Activated T-cell treated with anti-CD3 and anti-CD28 coated beads, Interleukin-2, amount 50 U/mL, for 72 hours (primary cell): ENCODE results near the gene SLC25A53. TPM values are rescaled to one million over a fixed set of nuclear protein-coding genes. Genes with fewer than 3 reads are reported as not detected.
A peak's percentile ranks its signal among the peaks of the same experiment; 100 is the strongest.
"Not testable (repeated sequence)": the region's sequence is repeated elsewhere in the genome, so short reads cannot be mapped to it uniquely, and the experiment has no call there.

Experiments
- ATAC-seq, 2 donors: fragments of 150-1000 bp; cut with Tn5 transposase; replicated peaks in 1 of 2; 2 replicates each; pipeline ENCODE4 v1.10.0; 2021; ENCODE audit warnings: moderate library complexity in 2 of 2, mild to moderate bottlenecking in 1 of 2
- DNase-seq, 2 donors: peaks; one replicate each; pipeline ENCODE4 v3.0.0; 2021 to 2022; ENCODE audit warnings: mixed read lengths in 1 of 2
- H3K27ac Mint-ChIP-seq: one replicate; pipeline ENCODE4 v1.8.0; 2022; ENCODE audit warnings: mild to moderate bottlenecking, moderate library complexity, mixed read lengths
- H3K27me3 Mint-ChIP-seq: one replicate; pipeline ENCODE4 v1.8.0; 2022; ENCODE audit warnings: low read depth, mixed read lengths
- H3K36me3 Mint-ChIP-seq, 2 donors: one replicate each; pipeline ENCODE4 v1.8.0; 2022; ENCODE audit warnings: mixed read lengths in 2 of 2, mild to moderate bottlenecking in 1 of 2; ENCODE audit not compliant: insufficient read depth in 2 of 2
- H3K4me1 Mint-ChIP-seq: one replicate; pipeline ENCODE4 v1.8.0; 2022; ENCODE audit warnings: low read depth, mixed read lengths
- H3K4me3 Mint-ChIP-seq, 2 donors: one replicate each; pipeline ENCODE4 v1.8.0; 2022; ENCODE audit warnings: mild to moderate bottlenecking in 2 of 2, mixed read lengths in 2 of 2, moderate library complexity in 2 of 2
- H3K9me3 Mint-ChIP-seq, 2 donors: one replicate each; pipeline ENCODE4 v1.8.0; 2022; ENCODE audit warnings: mixed read lengths in 2 of 2
- total RNA-seq, 2 donors: library from RNA; stranded (reverse); gene quantifications; one replicate each; pipeline ENCODE4 v1.2.3, GENCODE V29; 2022

Gene SLC25A53
- total RNA-seq, 2 donors from 2014 or later, result 3.7 to 3.8 TPM

DNA sequence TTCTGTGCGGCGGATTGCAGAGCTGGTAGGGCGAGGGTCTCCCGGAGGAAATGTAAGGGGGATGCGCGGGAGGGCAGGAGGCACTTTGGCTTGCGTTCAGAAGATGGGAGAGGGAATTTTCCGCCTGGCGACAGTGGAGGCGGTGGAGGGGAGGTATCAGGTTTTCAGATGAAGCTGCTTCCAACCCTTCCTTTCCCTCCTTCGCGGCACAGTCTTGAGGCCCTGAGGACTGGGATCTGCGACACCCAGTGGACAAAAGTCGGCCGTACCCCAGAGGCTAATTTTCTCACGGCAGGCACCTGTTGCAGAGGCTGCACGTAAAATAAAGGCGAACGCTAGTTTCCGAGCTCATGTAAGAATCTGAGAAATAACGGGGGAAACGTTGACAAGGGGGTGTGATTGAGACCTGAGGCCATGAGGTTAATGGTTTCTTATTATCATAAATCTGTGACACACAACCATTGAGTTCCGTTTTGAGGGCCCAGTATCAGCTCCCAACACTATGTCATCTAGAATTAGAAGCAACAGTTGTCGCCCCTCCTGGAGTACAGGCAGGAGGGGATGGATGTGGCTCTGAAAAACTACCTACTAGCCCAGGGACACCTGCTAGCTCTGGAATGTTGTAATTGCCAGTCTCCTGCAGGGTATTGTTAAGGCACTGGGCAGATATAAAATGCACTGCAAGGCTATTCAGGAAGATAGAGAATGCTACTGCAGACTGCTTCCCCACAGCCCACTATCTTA lies 43.4 kb downstream of the SLC25A53 start:
- H3K36me3 Mint-ChIP-seq, result no peaks in the 10 kb centered on the region
- H3K27me3 Mint-ChIP-seq, result peaks cover 48% of the 10 kb centered on the region
- H3K9me3 Mint-ChIP-seq, result no peaks in the 10 kb centered on the region
- ATAC-seq (peak; percentile 52 to 55), DNase-seq (peak; percentile 45 to 49)
- peak overlapping the region; percentile 89 to 95 for H3K4me3 Mint-ChIP-seq
- H3K4me1 Mint-ChIP-seq, result peaks cover 38% of the 10 kb centered on the region
- no peak overlapping the region for H3K27ac Mint-ChIP-seq

DNA sequence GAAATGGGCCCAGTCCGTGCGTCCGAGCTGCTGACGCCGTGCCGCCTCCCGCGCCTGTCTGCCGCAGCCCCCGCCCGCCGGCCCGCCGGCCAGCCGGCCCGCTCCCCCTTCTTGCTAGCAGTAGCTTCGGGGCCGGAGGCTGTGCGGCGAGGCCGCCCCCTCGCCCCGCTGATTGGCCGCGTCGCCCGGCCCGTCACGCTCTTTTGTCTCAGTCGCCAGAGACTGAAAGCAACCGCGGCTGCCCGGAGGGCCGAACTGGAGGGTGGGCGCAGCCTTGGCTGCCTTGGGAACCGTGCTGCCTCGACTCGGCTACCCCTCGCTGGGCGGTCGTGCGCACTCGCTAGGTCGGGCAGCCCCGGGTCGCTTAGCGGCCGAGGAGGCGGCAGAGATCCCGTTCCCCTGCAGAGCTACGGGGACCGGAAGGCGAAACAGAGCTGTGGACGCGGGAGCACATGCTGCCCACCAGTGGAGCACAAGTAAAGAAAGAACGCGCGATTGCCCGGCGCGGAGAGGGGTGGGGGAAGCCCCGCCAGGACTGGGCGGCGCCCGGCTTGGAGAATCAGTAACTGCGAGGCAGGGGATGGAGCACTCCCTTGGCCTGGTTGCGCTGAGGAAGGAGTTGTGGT lies 44.4 kb downstream of the SLC25A53 start, which contains the start of gene ZCCHC18:
TSS of gene ZCCHC18 (plus strand) at position 198 of the 626 bp plus-strand sequence. CDS start 1,589 bp downstream, outside the sequence.
- Mint-ChIP-seq H3K27me3 (peaks cover 41% of the 10 kb centered on the region), H3K4me1 (peaks cover 29% of the 10 kb centered on the region), H3K36me3 (no peaks in the 10 kb centered on the region), H3K27ac (no peak within 1 kb of the TSS), H3K9me3 (no peaks in the 10 kb centered on the region), H3K4me3 (peak within 1 kb of the TSS; percentile 89 to 95)
- peak; percentile 58 to 65 for ATAC-seq
- DNase-seq, result peak; percentile 46 to 48

DNA sequence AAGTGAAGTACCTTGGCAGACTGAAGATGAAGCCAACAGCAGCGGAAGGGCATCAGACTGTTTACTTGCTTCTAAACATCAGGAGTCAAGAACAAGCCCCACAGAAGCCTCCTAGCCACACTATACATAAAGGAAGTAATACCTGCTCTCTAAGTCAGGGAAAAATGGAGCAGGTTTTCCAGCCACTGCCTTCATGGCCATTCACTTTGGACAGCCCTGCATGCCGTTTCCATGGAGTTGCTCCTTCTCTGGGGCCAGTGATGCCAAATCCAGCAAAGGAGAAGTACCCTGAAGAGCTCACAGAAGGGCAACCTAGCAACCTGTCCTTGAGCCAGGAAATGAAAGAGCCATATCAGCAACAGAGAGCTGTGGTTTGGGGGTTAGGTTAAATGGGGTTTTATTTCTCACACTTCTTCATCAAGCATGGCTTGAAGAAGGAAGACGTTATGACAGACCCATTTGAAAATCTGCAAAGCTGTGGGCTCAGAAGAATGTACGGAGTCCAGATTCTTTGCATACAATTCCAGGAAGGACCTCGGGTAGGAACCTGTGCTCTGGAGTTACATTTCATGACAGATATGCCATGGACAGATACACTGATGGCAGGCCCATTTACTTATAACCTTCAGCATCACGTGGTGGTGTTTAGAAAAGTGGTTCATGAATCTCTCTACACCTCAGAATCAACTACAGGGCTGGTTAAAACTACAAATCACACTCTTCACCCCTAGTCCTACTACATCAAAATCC lies 46.1 kb downstream of the SLC25A53 start:
- not testable (repeated sequence) for DNase-seq, H3K9me3 Mint-ChIP-seq, H3K36me3 Mint-ChIP-seq
- Mint-ChIP-seq H3K4me1 (peaks cover 19% of the 10 kb centered on the region), H3K27ac (peak overlapping the region; percentile 24), H3K27me3 (peaks cover 42% of the 10 kb centered on the region), H3K4me3 (peak overlapping the region; percentile 47 to 69)
- peak; percentile 56 to 75 for ATAC-seq

DNA sequence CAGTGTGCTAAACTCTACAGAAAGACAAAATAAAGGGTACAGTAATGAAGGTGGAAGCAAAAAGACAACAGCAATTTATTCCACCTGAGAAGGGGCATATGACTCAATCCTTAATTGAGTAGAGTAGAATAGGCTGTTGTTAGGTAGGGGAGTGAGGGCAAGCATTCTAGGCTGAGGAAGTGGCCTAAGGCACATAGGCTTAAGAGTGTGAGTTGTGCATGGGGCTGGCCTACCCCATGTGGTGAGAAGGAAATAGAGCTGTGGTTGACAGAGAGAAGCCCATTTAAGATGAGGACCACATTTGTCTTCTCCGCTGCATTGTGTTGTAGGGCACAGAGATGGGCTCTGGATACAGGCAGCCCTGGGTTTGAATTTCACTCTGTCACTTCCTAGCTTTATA lies 47.9 kb downstream of the SLC25A53 start:
- H3K36me3 Mint-ChIP-seq, result no peaks in the 10 kb centered on the region
- H3K9me3 Mint-ChIP-seq, result no peaks in the 10 kb centered on the region
- DNase-seq (no peak), ATAC-seq (peak; percentile 28 to 40)
- peak overlapping the region in 1 of 2 donors; percentile 43 for H3K4me3 Mint-ChIP-seq
- H3K27me3 Mint-ChIP-seq, result peaks cover 35% of the 10 kb centered on the region
- peaks cover 19% of the 10 kb centered on the region for H3K4me1 Mint-ChIP-seq
- no peak overlapping the region for H3K27ac Mint-ChIP-seq

DNA sequence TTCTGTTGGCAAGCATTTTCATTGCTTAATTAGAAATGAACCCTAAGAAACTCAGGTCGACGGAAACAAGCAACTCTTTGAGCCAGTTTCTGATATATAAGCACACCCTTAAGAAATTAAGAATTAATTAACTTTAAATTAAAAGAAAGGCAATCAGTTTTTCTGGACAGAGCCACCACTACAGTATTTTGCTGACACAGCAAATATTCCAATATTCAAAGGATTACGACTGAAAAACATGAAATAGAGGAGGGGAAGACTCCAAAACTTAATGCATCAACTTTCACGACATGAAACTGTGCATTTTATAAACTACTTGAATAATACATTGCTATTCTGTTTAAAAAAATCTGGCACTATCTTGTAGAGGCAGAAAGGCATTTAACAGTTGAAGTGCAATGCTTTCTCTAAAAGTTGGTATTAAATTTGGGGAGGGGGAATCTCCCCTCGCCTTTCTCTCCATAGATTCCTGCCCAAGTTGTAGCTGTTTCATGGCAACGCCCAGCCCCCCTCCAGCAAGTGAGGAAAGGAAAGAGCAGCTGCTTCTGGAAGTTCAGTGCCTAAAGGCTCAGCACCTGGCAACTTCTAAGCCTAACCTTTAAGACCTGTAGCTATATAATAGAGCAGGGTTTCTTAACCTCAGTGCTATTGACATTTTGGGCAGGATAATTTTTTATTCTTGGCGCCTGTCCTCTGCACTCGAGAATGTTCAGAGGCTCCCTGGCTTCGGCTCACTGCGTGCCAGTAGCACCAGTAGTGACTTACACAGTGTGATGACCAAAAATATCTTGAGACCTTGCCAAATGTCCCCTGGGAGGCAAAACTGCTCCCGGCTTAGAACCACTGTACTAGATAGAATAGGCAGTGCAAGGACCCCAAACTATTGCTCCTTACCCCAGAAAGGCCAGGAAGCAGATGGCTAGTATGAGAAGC lies 51.2 kb downstream of the SLC25A53 start:
- DNase-seq (no peak), ATAC-seq (no peak)
- no peak overlapping the region for H3K4me3 Mint-ChIP-seq
- H3K36me3 Mint-ChIP-seq, result no peaks in the 10 kb centered on the region
- no peaks in the 10 kb centered on the region for H3K4me1 Mint-ChIP-seq
- H3K9me3 Mint-ChIP-seq, result no peaks in the 10 kb centered on the region
- H3K27me3 Mint-ChIP-seq, result peaks cover 45% of the 10 kb centered on the region
- H3K27ac Mint-ChIP-seq, result no peak overlapping the region

DNA sequence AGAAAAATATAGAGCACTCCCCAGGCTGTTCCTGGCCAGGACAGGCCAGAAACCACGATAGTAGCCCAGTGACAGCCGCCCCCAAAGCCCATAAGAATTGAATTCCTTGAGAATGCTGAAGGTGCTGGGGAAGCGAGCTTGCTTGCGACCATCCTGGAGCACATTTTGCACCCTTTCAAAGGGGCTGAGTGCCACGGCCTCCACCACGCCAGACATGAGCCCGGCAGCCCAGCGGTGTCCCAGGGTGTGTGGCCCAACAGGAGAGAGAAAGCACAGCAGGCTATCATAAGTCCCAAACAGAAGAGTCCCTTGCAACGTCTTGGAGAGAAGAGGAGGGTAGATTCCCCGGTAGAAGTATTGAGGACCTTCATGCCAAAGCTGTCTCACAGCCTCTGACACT lies 52.1 kb downstream of the SLC25A53 start:
- Mint-ChIP-seq H3K4me3 (no peak overlapping the region), H3K9me3 (no peaks in the 10 kb centered on the region), H3K36me3 (no peaks in the 10 kb centered on the region), H3K27me3 (peaks cover 40% of the 10 kb centered on the region), H3K27ac (no peak overlapping the region), H3K4me1 (no peaks in the 10 kb centered on the region)
- ATAC-seq (no peak), DNase-seq (no peak)

DNA sequence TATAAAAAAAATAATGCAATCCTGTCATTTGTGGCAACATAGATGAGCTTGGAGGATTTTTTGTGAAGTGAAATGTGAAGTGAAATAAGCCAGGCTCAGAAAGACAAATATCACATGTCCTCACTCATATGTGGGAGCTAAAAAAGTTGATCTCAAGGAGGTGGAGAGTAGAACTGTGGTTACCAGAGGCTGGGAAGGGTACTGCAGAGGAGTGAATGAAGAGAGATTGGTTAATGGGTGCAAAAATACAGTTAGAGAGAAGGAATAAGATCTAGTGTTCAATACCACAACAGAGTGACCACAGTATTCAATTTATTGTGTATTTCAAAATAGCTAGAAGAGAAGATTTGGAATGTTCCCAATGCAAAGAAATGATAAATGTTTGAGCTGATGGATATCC lies 57.9 kb downstream of the SLC25A53 start:
- Mint-ChIP-seq H3K27ac (no peak overlapping the region), H3K36me3 (no peaks in the 10 kb centered on the region), H3K9me3 (no peaks in the 10 kb centered on the region), H3K4me3 (no peak overlapping the region), H3K4me1 (no peaks in the 10 kb centered on the region), H3K27me3 (peaks cover 33% of the 10 kb centered on the region)
- DNase-seq (no peak), ATAC-seq (no peak)

DNA sequence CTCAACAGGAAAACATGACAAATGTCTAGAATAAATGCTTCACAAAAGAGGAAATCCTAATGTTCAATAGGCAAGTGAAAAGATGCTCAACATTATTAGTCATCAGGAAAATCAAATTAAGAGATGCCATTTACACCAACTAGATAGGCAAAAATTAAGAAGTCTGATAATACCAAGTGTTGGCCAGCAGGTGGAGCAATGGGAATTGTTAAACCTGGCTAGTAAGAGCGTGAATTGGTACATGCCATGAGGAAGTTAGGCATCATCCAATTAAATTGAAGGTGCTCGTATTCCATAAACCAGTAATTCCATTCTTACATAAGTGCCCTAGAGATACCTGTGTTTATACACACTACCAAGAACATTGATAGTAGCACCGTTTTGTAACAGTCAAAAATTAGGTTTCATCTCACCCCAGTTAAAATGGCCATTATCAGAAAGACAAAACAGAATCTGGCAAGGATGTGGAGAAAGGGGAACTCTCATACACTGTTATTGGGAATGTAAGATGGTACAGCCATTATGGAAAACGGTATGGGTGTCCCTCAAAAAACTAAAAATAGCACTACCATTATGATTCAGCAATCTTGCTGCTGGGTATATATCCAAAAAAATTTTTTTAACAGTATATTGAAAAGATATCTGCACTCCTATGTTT lies 58.5 kb downstream of the SLC25A53 start:
- Mint-ChIP-seq H3K4me3 (peak overlapping the region in 1 of 2 donors; percentile 49), H3K27me3 (peaks cover 39% of the 10 kb centered on the region), H3K4me1 (no peaks in the 10 kb centered on the region), H3K36me3 (no peaks in the 10 kb centered on the region), H3K27ac (no peak overlapping the region), H3K9me3 (no peaks in the 10 kb centered on the region)
- ATAC-seq (peak in 1 of 2 donors; percentile 52), DNase-seq (peak; percentile 33 to 40)

DNA sequence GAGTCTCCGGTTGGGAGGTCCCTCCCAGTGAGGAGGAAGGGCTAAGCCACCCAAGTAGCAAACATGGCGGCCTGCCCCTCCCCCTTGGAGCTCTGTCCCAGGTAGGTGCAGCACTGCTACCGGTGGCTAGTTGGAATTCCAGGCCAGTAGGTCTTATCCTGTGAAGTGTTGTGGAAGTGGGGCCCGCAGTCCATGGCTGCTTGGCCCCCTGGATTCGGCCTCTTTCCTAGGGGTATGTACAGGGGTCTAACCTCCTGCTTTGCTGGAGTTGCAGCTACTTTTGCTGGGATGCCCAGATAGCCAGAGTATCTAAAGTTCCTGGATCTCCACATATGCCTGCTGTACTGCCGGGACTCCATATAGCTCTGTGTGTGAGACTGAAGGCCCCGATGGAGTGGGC lies 70.9 kb downstream of the SLC25A53 start:
- H3K9me3 Mint-ChIP-seq, result no peaks in the 10 kb centered on the region
- H3K27me3 Mint-ChIP-seq, result peaks cover 14% of the 10 kb centered on the region
- DNase-seq, result no peak
- H3K27ac Mint-ChIP-seq, result no peak overlapping the region
- no peak overlapping the region for H3K4me3 Mint-ChIP-seq
- H3K36me3 Mint-ChIP-seq, result no peaks in the 10 kb centered on the region
- no peaks in the 10 kb centered on the region for H3K4me1 Mint-ChIP-seq
- ATAC-seq, result no peak

DNA sequence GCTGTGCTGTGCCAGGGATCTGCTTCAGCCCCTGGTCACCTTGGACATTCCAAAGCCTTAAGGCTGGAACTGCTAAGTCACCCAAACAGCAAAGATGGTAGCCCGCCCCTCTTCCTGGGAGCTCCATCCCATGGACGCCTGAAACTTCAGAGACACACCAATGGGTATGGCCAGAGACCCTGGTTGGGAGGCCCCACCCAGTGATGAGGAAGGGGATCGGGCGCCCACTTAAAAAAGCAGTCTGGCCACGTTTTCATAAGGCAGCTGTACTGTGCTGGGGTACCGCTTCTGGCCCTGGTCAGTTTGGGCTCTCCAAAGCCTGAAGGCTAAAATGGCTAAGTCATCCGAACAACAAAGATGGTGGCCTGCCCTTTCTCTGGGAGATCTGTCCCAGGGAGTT lies 71.3 kb downstream of the SLC25A53 start:
- no peak for DNase-seq
- H3K27me3 Mint-ChIP-seq, result peaks cover 14% of the 10 kb centered on the region
- H3K4me1 Mint-ChIP-seq, result no peaks in the 10 kb centered on the region
- ATAC-seq, result no peak
- H3K36me3 Mint-ChIP-seq, result no peaks in the 10 kb centered on the region
- H3K4me3 Mint-ChIP-seq, result no peak overlapping the region
- H3K27ac Mint-ChIP-seq, result no peak overlapping the region
- no peaks in the 10 kb centered on the region for H3K9me3 Mint-ChIP-seq

DNA sequence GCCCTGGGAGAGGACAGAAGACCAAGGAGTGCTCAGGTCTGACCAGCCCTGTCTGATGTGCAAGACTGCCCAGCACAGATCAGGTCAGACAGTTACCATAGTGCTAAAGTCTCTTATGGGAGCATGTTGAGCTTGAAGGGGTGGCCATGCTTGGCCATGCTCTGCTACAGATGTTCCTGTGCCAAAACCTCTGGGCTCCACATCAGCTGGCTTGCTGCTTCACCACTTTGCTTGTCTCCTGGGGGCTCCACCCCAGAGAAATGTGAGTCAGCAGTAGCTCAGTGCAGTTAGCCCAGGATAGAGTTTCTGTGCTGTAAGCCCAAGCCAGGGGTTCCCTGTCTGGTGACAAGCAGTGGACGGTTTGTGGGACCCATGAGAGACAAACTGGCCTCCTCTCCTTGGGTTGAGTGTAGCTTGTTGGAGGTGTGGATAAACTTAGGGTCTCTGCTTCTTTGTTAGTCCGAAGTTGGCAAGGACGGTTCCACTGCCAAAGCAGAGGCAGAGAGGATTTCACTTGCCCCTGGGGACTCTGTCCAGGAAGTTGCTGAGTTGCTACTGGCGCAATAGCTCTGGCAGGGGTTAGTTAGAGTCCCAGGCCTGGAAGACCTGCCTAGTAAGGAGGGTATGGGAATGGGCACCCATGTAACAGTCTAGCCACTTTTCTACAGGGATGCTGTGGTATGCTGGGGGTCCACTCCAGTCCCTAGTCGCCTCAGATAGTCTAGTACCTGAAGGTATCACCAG lies 72.1 kb downstream of the SLC25A53 start:
- Mint-ChIP-seq H3K27ac (no peak overlapping the region), H3K9me3 (no peaks in the 10 kb centered on the region), H3K4me3 (no peak overlapping the region), H3K36me3 (no peaks in the 10 kb centered on the region), H3K4me1 (no peaks in the 10 kb centered on the region), H3K27me3 (peaks cover 14% of the 10 kb centered on the region)
- no peak for DNase-seq
- ATAC-seq, result no peak
